SKM-1 treated with dmso at 0.1 percent for 144 hours (cell line): ENCODE data around the gene FSD1L.
"Not testable (repeated sequence)": the region's sequence is repeated elsewhere in the genome, so short reads cannot be mapped to it uniquely, and the experiment has no call there.

Source experiments
- DNase-seq: peaks from one replicate; lab custom pipeline; 2025; ENCODE audit not compliant: unreplicated experiment; lab: John Stamatoyannopoulos, UW

FSD1L gene

GRCh38 chr9:105483618-105484017 lies 35.8 kb downstream of the FSD1L start:
- DNase-seq = no peak

- DNase-seq = no peak
Measured at GRCh38 chr9:105484226-105484625, 36.4 kb downstream of the FSD1L start.

DNA sequence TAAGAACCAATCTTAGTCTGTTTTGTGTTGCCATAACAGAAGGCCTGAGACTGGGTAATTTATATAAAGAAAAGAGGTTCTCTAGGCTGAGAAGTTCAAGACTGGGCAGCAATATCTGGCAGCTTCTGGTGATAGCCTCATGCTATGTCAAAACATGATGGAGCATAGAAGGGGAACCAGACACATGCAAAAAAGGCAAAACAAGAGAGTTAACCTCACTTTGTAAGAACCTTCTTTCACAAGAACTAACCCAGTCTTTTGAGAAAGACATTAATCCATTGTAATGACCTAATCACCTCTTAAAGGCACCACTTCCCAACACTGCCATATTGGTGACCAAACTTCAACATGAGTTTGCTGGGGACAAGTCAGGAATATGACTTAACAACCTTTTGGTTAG lies 37.3 kb downstream of the FSD1L start:
- DNase-seq = no peak

DNA sequence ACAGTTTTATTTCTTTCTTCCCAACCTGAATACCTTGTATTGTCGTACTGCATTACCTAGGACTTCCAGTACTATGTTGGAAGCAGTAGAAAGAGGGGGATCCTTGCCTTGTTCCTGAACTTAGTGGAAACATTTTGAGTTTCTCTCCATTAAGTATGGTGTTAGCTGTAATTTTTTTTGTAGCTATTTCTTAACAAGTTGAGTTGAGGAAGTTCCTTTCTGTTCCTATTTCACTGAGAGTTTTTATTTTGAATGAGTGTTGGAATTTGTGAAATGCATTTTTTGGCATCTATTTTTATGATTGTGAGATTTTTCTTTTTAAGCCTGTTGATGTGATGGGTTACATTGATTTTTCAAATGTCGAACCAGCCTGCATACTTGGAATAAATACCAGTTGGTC lies 49.0 kb downstream of the FSD1L start:
- no peak for DNase-seq

- DNase-seq = no peak
Measured at GRCh38 chr9:105497704-105498103, 49.9 kb downstream of the FSD1L start.

- no peak for DNase-seq
Measured at GRCh38 chr9:105500108-105500766, 52.4 kb downstream of the FSD1L start.

- no peak for DNase-seq
Measured at GRCh38 chr9:105501414-105501813, 53.6 kb downstream of the FSD1L start.

DNA sequence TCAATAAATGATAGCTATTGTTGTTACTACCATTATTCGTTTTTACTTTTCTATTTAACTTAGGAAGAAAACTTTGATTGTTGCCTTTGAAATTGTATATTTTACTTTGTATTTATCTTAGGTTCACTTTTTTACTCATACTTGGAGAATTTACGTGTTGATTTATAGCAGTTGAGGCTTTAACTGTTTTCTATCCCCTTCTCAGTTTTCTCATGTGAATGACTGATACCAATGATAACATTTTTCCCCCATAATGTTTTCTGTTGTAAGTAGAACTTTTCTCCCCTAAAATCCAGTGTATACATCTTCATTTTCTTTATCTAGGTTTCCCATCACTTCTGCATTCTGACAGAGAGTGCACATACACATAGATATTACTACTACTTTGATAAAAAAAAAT lies 54.4 kb downstream of the FSD1L start:
- DNase-seq = no peak

GRCh38 chr9:105503881-105504280 lies 56.0 kb downstream of the FSD1L start:
- no peak for DNase-seq

- no peak for DNase-seq
Measured at GRCh38 chr9:105507096-105507790, 59.4 kb downstream of the FSD1L start.

GRCh38 chr9:105508530-105508929 lies 60.7 kb downstream of the FSD1L start:
- no peak for DNase-seq

GRCh38 chr9:105510024-105510423 lies 62.2 kb downstream of the FSD1L start:
- DNase-seq = no peak

DNA sequence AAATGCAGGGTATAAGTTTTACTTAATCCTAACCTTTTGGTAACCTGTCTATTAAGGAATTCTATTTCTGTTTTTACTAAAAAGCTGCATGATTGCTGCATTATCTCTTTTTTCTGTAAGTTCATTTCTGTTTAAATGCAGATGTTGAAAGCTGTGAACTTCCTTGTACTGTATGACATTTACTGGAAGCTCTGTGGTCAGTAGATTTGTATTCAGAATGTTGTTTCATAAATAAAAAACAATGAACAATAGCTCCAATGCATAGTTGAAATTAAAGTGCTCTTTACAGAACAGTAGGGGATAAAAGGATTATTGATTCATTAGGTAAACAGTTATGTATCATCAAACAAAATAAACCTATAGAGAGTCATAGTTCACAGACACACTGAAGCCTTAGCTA lies 63.6 kb downstream of the FSD1L start:
- no peak for DNase-seq

- DNase-seq = no peak
Measured at GRCh38 chr9:105515811-105516413, 68.1 kb downstream of the FSD1L start.

- DNase-seq = not testable (repeated sequence)
Measured at GRCh38 chr9:105519710-105520369, 72.0 kb downstream of the FSD1L start.

DNA sequence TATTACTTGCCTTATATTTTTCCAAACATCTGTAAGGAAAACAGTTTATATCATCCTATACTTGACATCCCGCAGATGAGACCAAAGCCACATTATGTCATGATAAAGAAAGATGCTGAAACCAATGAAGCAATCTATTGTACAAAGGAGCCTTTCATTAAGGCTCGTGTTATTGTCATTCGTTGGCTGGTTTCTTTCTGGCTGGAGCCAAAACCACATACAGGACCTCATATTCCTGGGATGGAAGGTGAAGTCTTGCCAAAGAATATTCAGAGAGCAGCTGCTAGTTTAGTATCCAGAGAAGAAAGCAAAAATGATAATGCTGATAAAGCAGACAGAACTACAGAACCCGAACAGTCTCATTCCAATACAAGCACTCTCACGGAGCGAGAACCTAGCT lies 73.2 kb downstream of the FSD1L start:
- DNase-seq = not testable (repeated sequence)

- not testable (repeated sequence) for DNase-seq
Measured at GRCh38 chr9:105522618-105523385, 75.0 kb downstream of the FSD1L start.

GRCh38 chr9:105531530-105531929 lies 83.7 kb downstream of the FSD1L start:
- DNase-seq = no peak

GRCh38 chr9:105535920-105536668 lies 88.3 kb downstream of the FSD1L start:
- no peak for DNase-seq

DNA sequence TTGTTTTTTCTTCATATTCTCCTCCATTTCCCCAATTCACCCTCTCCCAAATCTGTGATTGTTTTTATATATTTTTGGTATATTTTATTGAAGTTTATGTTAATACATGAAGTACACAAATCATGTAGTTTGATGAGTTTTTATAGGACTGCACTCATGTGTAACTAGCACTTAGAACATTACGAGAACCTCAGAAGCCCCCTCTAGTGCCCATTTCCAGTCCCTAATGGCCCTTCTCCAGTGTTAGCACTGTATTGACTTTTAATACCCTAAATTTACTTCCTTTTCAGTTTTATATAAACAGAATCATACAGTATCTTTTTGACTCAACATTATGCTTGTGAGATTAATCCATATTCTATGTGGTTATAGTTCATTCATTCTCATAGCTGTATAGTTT lies 91.6 kb downstream of the FSD1L start:
- DNase-seq = no peak
